Measurements from ENCODE around the gene PROCA1.

DNA sequence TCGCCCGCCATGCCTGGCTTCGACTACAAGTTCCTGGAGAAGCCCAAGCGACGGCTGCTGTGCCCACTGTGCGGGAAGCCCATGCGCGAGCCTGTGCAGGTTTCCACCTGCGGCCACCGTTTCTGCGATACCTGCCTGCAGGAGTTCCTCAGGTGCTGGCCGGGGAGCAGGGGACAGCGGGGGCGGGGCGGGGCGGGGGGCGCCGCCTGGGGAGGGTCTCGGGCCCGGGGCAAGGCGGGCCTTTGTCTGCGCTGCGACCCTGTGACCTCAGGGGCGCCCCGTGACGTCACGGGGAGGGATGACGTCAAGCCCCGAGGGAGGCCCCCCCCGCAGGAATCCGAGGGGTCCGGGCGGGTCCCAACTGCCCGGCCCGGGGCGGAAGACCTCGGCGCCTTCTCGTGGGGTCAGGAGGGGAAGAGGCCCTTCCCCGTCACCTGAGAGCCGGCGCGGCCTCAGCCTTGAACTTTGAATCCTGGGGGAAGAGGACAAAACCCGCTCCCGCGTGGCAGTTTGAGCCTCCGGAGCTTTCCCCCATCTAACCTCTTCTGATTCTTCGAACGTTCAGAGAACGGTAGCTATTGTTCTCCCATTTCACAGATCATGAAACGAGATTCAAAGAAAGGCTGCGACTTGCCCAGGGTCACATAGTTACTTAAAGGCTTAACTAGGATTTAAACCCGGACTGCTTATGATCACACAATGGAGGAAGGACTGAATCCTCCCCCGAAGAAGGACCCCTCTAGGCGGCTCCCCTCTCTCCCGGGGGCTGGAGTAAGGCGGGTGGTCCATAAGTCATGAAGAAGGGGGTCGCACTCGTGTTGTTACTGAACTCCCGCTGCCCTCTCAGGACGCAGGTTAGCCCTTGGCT lies 32.6 kb upstream of the PROCA1 start:
- TF ChIP-seq, protein P1, sequence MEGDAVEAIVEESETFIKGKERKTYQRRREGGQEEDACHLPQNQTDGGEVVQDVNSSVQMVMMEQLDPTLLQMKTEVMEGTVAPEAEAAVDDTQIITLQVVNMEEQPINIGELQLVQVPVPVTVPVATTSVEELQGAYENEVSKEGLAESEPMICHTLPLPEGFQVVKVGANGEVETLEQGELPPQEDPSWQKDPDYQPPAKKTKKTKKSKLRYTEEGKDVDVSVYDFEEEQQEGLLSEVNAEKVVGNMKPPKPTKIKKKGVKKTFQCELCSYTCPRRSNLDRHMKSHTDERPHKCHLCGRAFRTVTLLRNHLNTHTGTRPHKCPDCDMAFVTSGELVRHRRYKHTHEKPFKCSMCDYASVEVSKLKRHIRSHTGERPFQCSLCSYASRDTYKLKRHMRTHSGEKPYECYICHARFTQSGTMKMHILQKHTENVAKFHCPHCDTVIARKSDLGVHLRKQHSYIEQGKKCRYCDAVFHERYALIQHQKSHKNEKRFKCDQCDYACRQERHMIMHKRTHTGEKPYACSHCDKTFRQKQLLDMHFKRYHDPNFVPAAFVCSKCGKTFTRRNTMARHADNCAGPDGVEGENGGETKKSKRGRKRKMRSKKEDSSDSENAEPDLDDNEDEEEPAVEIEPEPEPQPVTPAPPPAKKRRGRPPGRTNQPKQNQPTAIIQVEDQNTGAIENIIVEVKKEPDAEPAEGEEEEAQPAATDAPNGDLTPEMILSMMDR (IDR thresholded peaks at IDR 0.05): no peak
- TF ChIP-seq POLR2A (IDR thresholded peaks at IDR 0.05): peak in 1 of 2 donors; percentile 10
